AG04450 (cell line): ENCODE data around the gene ZNRF4. TPM values are rescaled to one million over a fixed set of nuclear protein-coding genes. Genes with fewer than 3 reads are reported as not detected.

Experiments
- CTCF ChIA-PET: fragments of 300-600, 350-600 bp; formaldehyde crosslinking; extraction: SDS; loops from one replicate; lab custom pipeline; 2022; ENCODE audit warnings: antibody characterized with exemption, inconsistent platforms; lab: Charles Lee
- POLR2A ChIA-PET: fragments of 350-600 bp; formaldehyde crosslinking; extraction: SDS; loops from one replicate; lab custom pipeline; 2021; ENCODE audit warnings: antibody characterized with exemption, inconsistent platforms; lab: Yijun Ruan, JAX
- DNase-seq: peaks from one replicate; pipeline ENCODE4 v3.0.0-alpha.2; 2011; ENCODE audit warnings: low read depth, low spot score
- H3K27ac ChIP-seq: one replicate; pipeline ENCODE4 v1.5.1; 2012; ENCODE audit warnings: low read depth, low read length, control low read depth
- H3K27me3 ChIP-seq: one replicate; pipeline ENCODE4 v1.6.0; 2012; ENCODE audit warnings: low read length; ENCODE audit not compliant: control insufficient read depth, insufficient read depth
- H3K4me3 ChIP-seq: 2 replicates; pipeline ENCODE4 v1.5.1; 2011; ENCODE audit warnings: mild to moderate bottlenecking, low read depth, low read length, control low read depth
- H3K9me3 ChIP-seq: 2 replicates; pipeline ENCODE4 v1.5.1; 2012; ENCODE audit warnings: low read length; ENCODE audit not compliant: control insufficient read depth, insufficient read depth
- CTCF ChIP-seq: IDR thresholded peaks from 2 replicates; pipeline ENCODE4 v1.5.1; 2011; ENCODE audit warnings: low read depth, low read length, control low read depth, inconsistent platforms
- polyA plus RNA-seq: library from polyadenylated mRNA; depleted of rRNA; stranded (reverse); fragments of >200 nt; gene quantifications from 2 replicates; pipeline ENCODE4 v1.2.3, GENCODE V29; 2011; rRNA removed

ZNRF4 gene
- polyA plus RNA-seq, 1 experiment, result not detected

- ChIA-PET POLR2A (no interaction called here), CTCF (interaction anchor here (0.6 kb wide), 1 partner anchor 121 kb away, joined by 4 read pairs; no protein-coding TSS in a partner anchor)
- Histone ChIP-seq H3K9me3 (peaks cover 14% of the 10 kb centered on the region), H3K27me3 (peaks cover 43% of the 10 kb centered on the region), H3K27ac (no peak overlapping the region), H3K4me3 (no peak overlapping the region)
- no peak for DNase-seq
- no peak for TF ChIP-seq CTCF
These were observed 42.1 kb downstream of the ZNRF4 start for GRCh38 chr19:5497297-5497696.

GRCh38 chr19:5498830-5499550 is 43.8 kb downstream of the ZNRF4 start:
- no peak overlapping the region for H3K4me3 ChIP-seq
- POLR2A ChIA-PET, result no interaction called here
- no peak overlapping the region for H3K27ac ChIP-seq
- TF ChIP-seq CTCF, result no peak
- DNase-seq, result no peak
- CTCF ChIA-PET, result no interaction called here
- H3K9me3 ChIP-seq, result peaks cover 26% of the 10 kb centered on the region
- peaks cover 29% of the 10 kb centered on the region for H3K27me3 ChIP-seq

GRCh38 chr19:5501907-5502306 is 46.7 kb downstream of the ZNRF4 start:
- no peak overlapping the region for H3K27ac ChIP-seq
- DNase-seq, result no peak
- H3K4me3 ChIP-seq, result no peak overlapping the region
- POLR2A ChIA-PET, result no interaction called here
- CTCF ChIA-PET, result no interaction called here
- peaks cover 18% of the 10 kb centered on the region for H3K27me3 ChIP-seq
- TF ChIP-seq CTCF, result no peak
- peaks cover 28% of the 10 kb centered on the region for H3K9me3 ChIP-seq

GRCh38 chr19:5503598-5503997 is 48.4 kb downstream of the ZNRF4 start:
- Histone ChIP-seq H3K27me3 (peaks cover 13% of the 10 kb centered on the region), H3K9me3 (peaks cover 25% of the 10 kb centered on the region), H3K4me3 (no peak overlapping the region), H3K27ac (no peak overlapping the region)
- no peak for DNase-seq
- peak; percentile 17; the same call in 1 of the 2 replicates for TF ChIP-seq CTCF
- ChIA-PET POLR2A (no interaction called here), CTCF (no interaction called here)

- TF ChIP-seq CTCF, result no peak
- Histone ChIP-seq H3K27ac (no peak overlapping the region), H3K9me3 (peaks cover 22% of the 10 kb centered on the region), H3K4me3 (no peak overlapping the region), H3K27me3 (peaks cover 10% of the 10 kb centered on the region)
- ChIA-PET POLR2A (no interaction called here), CTCF (no interaction called here)
- DNase-seq, result no peak
These were observed 48.9 kb downstream of the ZNRF4 start for GRCh38 chr19:5504114-5504513.

Other genes starting within 250 kb of the ZNRF4 start
- 26.5 and 34.8 TPM in 2 replicates for gene PTPRS, start 114.6 kb upstream of the ZNRF4 start, polyA plus RNA-seq
- gene TINCR, start 112.5 kb downstream of the ZNRF4 start, polyA plus RNA-seq, result 0.04 TPM in 1 of 2 replicates, not detected in the other
- 17.4 and 24.4 TPM in 2 replicates for gene SAFB2, start 167.4 kb downstream of the ZNRF4 start, polyA plus RNA-seq
- 28.0 and 34.0 TPM in 2 replicates for gene SAFB, start 167.7 kb downstream of the ZNRF4 start, polyA plus RNA-seq
- 25.2 and 39.3 TPM in 2 replicates for gene MICOS13, start 225.1 kb downstream of the ZNRF4 start, polyA plus RNA-seq
- 4.9 and 7.0 TPM in 2 replicates for gene HSD11B1L, start 225.6 kb downstream of the ZNRF4 start, polyA plus RNA-seq
- 478 and 743 TPM in 2 replicates for gene RPL36, start 234.9 kb downstream of the ZNRF4 start, polyA plus RNA-seq